Skeletal muscle satellite cell (primary cell): ENCODE data around the gene C1orf115.
"Not testable (repeated sequence)": the region's sequence is repeated elsewhere in the genome, so short reads cannot be mapped to it uniquely, and the experiment has no call there.

Source experiments
- H3K27me3 ChIP-seq: 2 replicates; pipeline ENCODE4 v1.7.0; 2013; ENCODE audit warnings: low read length; ENCODE audit not compliant: control insufficient read depth, insufficient read depth
- H3K36me3 ChIP-seq: 2 replicates; pipeline ENCODE4 v1.7.0; 2013; ENCODE audit warnings: mild to moderate bottlenecking, control low read depth, low read length; ENCODE audit not compliant: insufficient read depth
- H3K4me1 ChIP-seq: 2 replicates; pipeline ENCODE4 v1.7.0; 2013; ENCODE audit warnings: low read length; ENCODE audit not compliant: control insufficient read depth, insufficient read depth
- H3K4me2 ChIP-seq: 2 replicates; pipeline ENCODE4 v1.7.0; 2013; ENCODE audit warnings: mild to moderate bottlenecking, low read length
- H3K4me3 ChIP-seq: 2 replicates; pipeline ENCODE4 v1.7.0; 2013; ENCODE audit warnings: low read length
- H3K9ac ChIP-seq: 2 replicates; pipeline ENCODE4 v1.7.0; 2013; ENCODE audit warnings: mild to moderate bottlenecking, low read depth, low read length, moderate library complexity
- H3K9me3 ChIP-seq: replicated peaks from 2 replicates; pipeline ENCODE4 v1.7.0; 2013; ENCODE audit warnings: mild to moderate bottlenecking, control low read depth, low read length

C1orf115 gene

GRCh38 chr1:220708244-220708643 lies 18.1 kb downstream of the C1orf115 start:
- Histone ChIP-seq H3K36me3 (no peaks in the 10 kb centered on the region), H3K9me3 (no peaks in the 10 kb centered on the region), H3K4me1 (no peaks in the 10 kb centered on the region), H3K4me3 (no peak overlapping the region), H3K27me3 (no peaks in the 10 kb centered on the region), H3K9ac (no peak overlapping the region), H3K4me2 (no peak overlapping the region)

GRCh38 chr1:220708936-220709801 lies 19.0 kb downstream of the C1orf115 start:
- Histone ChIP-seq H3K4me2 (no peak overlapping the region), H3K4me3 (no peak overlapping the region), H3K4me1 (no peaks in the 10 kb centered on the region), H3K27me3 (no peaks in the 10 kb centered on the region), H3K9ac (no peak overlapping the region), H3K36me3 (no peaks in the 10 kb centered on the region), H3K9me3 (no peaks in the 10 kb centered on the region)

- no peak overlapping the region for H3K4me3 ChIP-seq
- no peak overlapping the region for H3K9ac ChIP-seq
- no peak overlapping the region for H3K4me2 ChIP-seq
- no peaks in the 10 kb centered on the region for H3K4me1 ChIP-seq
- no peaks in the 10 kb centered on the region for H3K9me3 ChIP-seq
- no peaks in the 10 kb centered on the region for H3K27me3 ChIP-seq
- no peaks in the 10 kb centered on the region for H3K36me3 ChIP-seq
Observed at GRCh38 chr1:220710333-220710732, 20.2 kb downstream of the C1orf115 start.

GRCh38 chr1:220711056-220711809 lies 21.1 kb downstream of the C1orf115 start:
- no peaks in the 10 kb centered on the region for H3K27me3 ChIP-seq
- H3K9me3 ChIP-seq = no peaks in the 10 kb centered on the region
- no peak overlapping the region for H3K4me2 ChIP-seq
- H3K36me3 ChIP-seq = no peaks in the 10 kb centered on the region
- no peaks in the 10 kb centered on the region for H3K4me1 ChIP-seq
- H3K4me3 ChIP-seq = no peak overlapping the region
- no peak overlapping the region for H3K9ac ChIP-seq

GRCh38 chr1:220715986-220716385 lies 25.8 kb downstream of the C1orf115 start:
- H3K4me3 ChIP-seq, H3K9me3 ChIP-seq, H3K36me3 ChIP-seq, H3K27me3 ChIP-seq, H3K4me1 ChIP-seq, H3K4me2 ChIP-seq, H3K9ac ChIP-seq: not testable (repeated sequence)

- H3K36me3 ChIP-seq = no peaks in the 10 kb centered on the region
- no peaks in the 10 kb centered on the region for H3K4me1 ChIP-seq
- H3K9me3 ChIP-seq = no peaks in the 10 kb centered on the region
- H3K4me2 ChIP-seq = no peak overlapping the region
- H3K4me3 ChIP-seq = no peak overlapping the region
- no peaks in the 10 kb centered on the region for H3K27me3 ChIP-seq
- no peak overlapping the region for H3K9ac ChIP-seq
Observed at GRCh38 chr1:220717800-220718640, 27.9 kb downstream of the C1orf115 start.

GRCh38 chr1:220721266-220721665 lies 31.1 kb downstream of the C1orf115 start:
- not testable (repeated sequence) for H3K27me3 ChIP-seq, H3K4me1 ChIP-seq, H3K9me3 ChIP-seq, H3K9ac ChIP-seq, H3K4me3 ChIP-seq, H3K36me3 ChIP-seq, H3K4me2 ChIP-seq

GRCh38 chr1:220726634-220727033 lies 36.5 kb downstream of the C1orf115 start:
- H3K36me3 ChIP-seq = no peaks in the 10 kb centered on the region
- H3K4me3 ChIP-seq = no peak overlapping the region
- no peaks in the 10 kb centered on the region for H3K27me3 ChIP-seq
- H3K9me3 ChIP-seq = no peaks in the 10 kb centered on the region
- H3K9ac ChIP-seq = no peak overlapping the region
- H3K4me2 ChIP-seq = no peak overlapping the region
- H3K4me1 ChIP-seq = no peaks in the 10 kb centered on the region

GRCh38 chr1:220727519-220727918 lies 37.4 kb downstream of the C1orf115 start:
- no peak overlapping the region for H3K4me3 ChIP-seq
- H3K4me1 ChIP-seq = peaks cover 6% of the 10 kb centered on the region
- H3K4me2 ChIP-seq = no peak overlapping the region
- H3K9ac ChIP-seq = no peak overlapping the region
- no peaks in the 10 kb centered on the region for H3K36me3 ChIP-seq
- H3K9me3 ChIP-seq = no peaks in the 10 kb centered on the region
- H3K27me3 ChIP-seq = no peaks in the 10 kb centered on the region

- H3K4me1 ChIP-seq = peaks cover 29% of the 10 kb centered on the region
- H3K4me3 ChIP-seq = no peak overlapping the region
- no peak overlapping the region for H3K4me2 ChIP-seq
- no peaks in the 10 kb centered on the region for H3K36me3 ChIP-seq
- no peaks in the 10 kb centered on the region for H3K9me3 ChIP-seq
- H3K27me3 ChIP-seq = no peaks in the 10 kb centered on the region
- no peak overlapping the region for H3K9ac ChIP-seq
Observed at GRCh38 chr1:220730486-220730885, 40.3 kb downstream of the C1orf115 start.

- Histone ChIP-seq H3K4me2 (no peak overlapping the region), H3K4me1 (peaks cover 29% of the 10 kb centered on the region), H3K27me3 (no peaks in the 10 kb centered on the region), H3K9me3 (no peaks in the 10 kb centered on the region), H3K36me3 (no peaks in the 10 kb centered on the region), H3K4me3 (no peak overlapping the region), H3K9ac (no peak overlapping the region)
Observed at GRCh38 chr1:220732137-220732536, 42.0 kb downstream of the C1orf115 start.
